ENCODE results near the gene DOK6.
"Not testable (repeated sequence)": the region's sequence is repeated elsewhere in the genome, so short reads cannot be mapped to it uniquely, and the experiment has no call there.

The DOK6 gene

DNA sequence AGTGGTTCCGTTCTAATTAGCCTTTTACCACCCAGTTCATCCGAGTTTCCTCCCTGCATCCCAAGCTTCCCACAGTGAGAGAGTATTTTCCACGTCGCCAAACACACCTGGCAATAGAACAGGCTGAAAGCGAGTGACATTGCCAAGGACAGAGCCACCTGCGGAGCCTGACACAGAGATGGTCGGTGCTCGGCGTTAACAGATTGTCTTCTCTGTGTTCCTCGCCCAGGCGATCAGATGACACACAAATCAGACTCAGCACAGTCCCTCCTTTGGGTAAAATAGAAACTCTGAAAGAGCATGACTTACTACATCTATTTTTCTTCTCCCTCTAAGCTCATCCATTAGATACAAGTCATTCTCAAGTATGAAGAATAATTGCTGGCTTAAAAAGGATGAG, 439.3 kb downstream of the DOK6 start:
- no peak overlapping the region for H3K27ac ChIP-seq
- DNase-seq (ENCODE audit: low read depth, low spot score) = no peak

DNA sequence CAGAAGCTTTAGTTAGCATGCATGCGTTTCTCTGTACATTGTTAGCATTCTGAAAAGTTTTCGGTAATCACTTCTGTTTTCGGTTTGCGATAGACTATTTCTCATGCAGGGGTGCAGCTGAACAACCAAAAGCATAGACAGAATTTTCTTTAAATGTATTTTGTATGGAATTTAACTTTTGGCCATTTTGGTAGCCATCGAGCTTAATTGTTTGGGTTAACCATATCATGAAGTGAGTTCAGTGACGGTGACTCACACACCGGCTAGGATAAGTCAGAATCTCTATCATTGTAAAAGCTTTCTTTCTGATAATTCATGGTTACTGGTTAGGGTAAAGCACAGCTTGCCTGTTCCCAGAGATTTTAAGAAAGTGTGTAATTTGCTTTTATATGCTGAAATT, 439.8 kb downstream of the DOK6 start:
- H3K27ac ChIP-seq = no peak overlapping the region
- no peak for DNase-seq (ENCODE audit: low read depth, low spot score)

DNA sequence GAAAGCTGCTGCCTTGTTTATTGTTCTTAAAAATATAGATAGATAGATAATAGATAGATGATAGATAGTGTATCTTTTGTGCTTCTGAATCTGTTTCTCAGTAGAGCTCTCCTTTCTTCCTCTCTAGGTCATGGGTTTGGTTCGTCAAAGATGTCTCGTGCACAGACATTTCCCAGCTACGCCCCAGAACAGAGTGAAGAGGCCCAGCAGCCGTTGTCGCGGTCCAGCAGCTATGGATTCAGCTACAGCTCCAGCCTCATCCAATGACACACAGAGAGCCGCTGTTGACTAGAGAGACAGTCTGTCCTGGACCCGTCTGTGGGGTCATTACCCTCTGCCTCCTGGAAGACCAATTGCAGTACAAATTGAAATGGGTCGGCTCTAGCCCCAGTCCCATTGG, 440.4 kb downstream of the DOK6 start:
- no peak for DNase-seq (ENCODE audit: low read depth, low spot score)
- no peak overlapping the region for H3K27ac ChIP-seq

DNA sequence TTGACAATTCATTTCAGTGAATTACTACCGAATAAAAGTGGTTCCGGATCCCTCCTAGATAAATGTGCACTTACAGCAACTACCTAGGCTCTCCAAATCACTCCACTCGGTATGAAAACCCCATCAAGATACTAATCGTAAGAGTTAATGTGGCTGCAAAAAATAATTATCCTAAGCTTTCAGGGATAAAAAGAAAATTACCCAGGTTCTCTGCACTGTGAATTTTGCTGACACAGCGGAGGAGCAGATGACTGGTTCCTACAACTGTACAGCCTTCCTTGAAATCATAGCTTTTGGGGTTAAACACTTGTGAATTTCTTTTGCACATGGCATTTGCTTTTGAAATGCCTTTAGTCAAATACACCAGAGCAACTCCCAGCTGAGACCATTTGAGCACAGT, 442.3 kb downstream of the DOK6 start:
- no peak overlapping the region for H3K27ac ChIP-seq
- no peak for DNase-seq (ENCODE audit: low read depth, low spot score)

DNA sequence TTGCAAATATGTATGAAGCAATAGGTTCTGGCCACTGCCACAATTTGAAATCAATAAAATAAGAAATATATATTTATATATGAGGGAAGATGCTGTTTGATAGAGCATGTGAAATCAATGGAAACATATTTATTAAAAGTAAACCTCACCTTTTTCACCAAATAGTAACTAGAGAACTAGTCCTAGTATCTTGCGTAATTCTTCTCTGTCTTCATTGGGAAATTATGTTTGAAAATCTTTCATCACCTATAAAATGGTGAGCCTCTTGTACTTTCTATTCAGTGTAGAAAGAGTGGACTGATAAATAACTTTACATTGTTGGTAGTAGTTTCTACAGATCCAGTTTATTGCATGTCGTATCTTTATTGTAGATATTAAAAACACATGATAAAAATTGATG, 444.0 kb downstream of the DOK6 start:
- no peak for DNase-seq (ENCODE audit: low read depth, low spot score)
- no peak overlapping the region for H3K27ac ChIP-seq

DNA sequence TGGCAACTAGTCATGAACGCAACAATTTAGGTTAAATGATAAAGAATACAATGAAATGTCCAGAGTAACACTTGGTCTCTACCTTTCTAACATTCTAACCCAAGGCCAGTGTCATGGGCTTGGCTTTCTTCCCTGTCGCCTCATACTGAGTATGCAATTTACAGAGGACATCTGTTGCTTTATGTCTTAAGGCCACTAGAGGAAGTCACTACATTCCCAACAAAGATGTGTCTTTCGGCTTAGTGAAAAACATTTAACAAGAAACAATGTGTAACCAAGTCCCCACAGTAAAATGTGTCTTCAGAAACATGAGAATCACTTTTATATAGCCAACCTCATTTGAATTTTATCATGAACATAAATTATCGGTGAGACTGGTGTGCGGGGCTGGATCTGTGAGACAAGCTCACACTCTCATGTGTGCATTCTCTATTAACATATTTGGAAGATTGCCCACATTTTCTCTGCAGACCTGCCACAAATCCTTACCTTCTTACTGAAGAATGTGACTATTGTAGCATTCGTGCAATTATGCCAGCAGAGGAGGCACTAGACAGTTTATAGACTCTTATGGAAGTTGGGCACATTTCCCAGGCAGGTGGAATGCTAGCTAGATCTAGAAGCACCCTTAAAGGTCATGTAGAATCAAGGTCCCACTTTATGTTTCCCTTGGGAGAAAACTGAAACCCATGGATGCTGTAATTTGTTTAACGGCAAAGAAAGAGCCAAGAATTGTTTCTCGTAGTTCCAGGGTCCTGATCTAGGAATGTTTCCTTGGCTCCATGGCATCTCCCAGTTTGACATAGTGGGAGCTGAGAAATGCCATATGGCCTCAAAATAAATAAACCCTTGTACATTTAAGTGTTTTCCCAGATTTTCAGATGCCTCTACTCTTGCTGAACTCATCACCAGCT, 445.2 kb downstream of the DOK6 start:
- no peak overlapping the region for H3K27ac ChIP-seq
- DNase-seq (ENCODE audit: low read depth, low spot score) = no peak

DNA sequence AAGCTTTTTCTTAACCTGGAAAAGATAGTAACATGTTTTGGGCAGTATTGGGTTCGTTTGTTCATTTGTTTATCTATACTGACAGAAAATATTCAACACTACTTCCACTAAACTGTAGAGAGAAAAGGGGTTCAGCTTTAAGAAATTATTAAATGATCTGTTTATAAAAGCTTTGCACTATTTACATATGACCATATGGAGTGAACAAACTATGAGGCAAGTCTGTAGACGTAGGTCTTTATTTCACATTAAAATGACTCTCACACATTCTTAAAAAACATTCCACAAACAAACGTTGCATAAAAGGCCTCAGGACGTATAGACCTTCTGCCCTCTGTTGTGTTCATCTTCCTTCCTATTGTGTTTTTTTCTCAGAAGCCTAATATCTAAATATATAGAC, 452.4 kb downstream of the DOK6 start:
- DNase-seq (ENCODE audit: low read depth, low spot score) = no peak
- H3K27ac ChIP-seq = no peak overlapping the region

DNA sequence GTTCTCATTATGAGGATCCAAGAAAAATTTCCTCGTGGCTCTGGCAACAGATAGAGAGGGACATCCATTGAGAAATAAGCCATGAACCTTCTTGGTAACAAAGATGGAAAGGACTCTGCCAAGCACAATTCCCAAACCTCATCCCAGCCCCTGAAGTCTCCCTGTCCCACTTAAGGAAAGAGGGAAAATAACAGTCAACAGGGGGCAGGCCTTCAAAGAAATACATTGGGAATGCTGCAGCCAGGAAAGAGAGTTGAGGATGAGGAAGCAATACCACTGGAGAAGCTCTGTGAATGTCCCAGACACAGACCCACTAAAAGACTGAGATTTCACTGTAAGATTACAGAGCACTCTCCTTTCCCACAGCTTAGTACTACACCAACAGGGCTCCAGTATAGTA, 453.8 kb downstream of the DOK6 start:
- no peak overlapping the region for H3K27ac ChIP-seq
- DNase-seq (ENCODE audit: low read depth, low spot score) = no peak

DNA sequence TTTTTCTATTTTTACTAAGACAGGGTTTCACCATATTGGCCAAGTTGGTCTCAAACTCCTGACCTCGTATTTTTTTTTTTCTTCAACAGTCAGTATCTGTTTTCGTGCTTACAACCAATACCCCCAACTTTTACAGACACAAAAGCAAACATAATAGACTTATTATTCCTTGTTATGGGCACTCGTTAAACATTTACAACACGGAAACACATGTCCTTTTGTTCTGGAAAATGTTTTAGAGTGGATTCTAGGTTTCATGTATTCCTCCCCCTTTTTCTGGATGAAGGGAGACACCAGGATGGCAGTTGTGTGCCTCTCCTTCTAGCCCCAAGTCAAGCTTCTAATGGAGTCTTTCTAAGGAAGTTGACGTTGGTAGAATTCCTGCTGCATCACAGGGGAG, 458.2 kb downstream of the DOK6 start:
- H3K27ac ChIP-seq = no peak overlapping the region
- no peak for DNase-seq (ENCODE audit: low read depth, low spot score)

DNA sequence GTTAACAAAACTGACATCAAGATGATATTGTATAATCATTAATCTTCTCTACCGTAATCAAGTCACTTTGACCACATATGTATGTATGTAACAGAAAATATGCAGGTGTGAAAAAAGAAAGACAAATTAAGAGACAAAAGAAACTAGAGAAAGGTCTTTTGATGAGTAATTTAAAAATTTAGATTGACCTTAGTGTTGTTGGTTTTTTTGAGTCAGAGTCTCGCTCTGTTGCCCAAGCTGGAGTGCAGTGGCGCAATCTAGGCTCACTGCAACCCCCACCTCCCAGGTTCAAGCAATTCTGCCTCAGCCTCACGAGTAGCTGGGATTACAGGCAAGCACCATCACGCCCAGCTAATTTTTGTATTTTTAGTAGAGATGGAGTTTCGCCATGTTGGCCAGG, 464.1 kb downstream of the DOK6 start:
- H3K27ac ChIP-seq; DNase-seq (ENCODE audit: low read depth, low spot score): not testable (repeated sequence)

DNA sequence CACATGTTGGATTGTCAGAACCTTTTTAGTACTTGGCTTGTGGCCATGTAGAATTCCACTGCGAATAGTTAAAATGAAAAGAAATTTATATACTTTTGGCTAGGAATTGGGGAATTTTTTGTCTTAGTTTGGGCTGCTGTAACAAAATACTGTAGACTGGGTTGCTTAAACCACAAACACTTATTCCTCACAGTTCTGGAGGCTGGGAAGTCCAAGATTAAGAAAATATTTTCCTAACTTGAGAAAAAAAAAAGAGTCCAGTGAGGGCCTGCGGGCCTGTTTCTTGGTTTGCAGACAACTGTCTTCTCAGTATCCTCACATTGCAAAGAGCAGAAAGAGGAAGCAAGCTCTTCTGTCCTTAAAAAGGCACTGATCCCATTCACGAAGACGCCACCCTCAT, 465.1 kb downstream of the DOK6 start:
- H3K27ac ChIP-seq = no peak overlapping the region
- no peak for DNase-seq (ENCODE audit: low read depth, low spot score)

DNA sequence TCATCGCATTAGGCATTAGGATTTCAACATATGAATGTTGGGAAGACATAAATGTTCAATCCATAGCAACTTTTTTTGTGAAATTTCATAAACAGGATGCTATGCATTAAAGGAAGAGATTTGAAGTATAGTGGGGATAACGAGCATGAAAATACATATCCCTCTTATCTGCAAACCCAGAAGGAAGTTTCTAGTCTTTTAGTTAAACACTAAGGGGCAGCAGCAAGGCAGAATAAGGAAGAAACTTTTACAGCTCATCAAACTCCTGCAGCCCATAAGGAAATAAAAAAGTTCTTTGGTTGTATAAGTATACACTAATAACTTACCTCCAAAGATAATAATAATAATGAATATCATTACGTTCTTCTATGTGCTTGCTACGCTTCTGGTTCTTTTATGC, 465.5 kb downstream of the DOK6 start:
- DNase-seq (ENCODE audit: low read depth, low spot score) = no peak
- H3K27ac ChIP-seq = no peak overlapping the region

DNA sequence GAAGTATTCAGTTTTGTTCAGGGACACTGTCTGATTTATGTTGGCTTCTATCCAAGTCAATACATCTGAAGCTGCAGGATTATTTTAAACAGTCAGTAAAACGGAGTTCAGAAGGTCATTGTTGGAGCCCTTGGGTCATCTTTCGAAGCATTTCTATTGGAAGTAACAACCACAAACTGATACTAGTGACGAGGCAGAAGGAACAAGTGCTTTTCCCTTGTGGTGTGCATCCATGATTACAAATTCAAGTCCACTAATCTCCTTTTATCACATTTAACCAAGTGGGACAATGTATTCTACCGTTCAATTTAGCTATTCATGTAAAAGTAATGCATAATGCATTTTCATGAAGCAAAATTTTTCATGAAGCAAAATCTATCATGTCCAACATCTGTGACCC, 470.0 kb downstream of the DOK6 start:
- DNase-seq (ENCODE audit: low read depth, low spot score) = no peak
- no peak overlapping the region for H3K27ac ChIP-seq

DNA sequence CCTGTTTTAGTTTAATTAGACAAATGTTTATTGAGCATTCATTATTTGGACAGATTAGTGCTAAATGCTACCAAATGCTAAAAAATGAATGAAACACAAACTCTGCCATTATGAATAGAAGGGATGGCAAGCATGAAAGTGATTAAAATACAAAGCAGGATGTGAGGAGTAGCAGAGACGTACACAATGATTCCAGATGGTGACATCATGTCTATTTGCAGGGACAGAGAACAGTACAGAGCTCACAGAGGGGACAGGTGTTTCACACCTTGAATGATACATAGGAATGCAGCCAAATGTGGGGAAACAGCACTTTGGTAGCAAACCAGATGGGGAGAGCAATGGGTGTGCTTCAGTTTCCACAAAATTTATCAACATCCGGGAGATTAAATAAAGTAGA, 470.7 kb downstream of the DOK6 start:
- no peak overlapping the region for H3K27ac ChIP-seq
- DNase-seq (ENCODE audit: low read depth, low spot score) = no peak

DNA sequence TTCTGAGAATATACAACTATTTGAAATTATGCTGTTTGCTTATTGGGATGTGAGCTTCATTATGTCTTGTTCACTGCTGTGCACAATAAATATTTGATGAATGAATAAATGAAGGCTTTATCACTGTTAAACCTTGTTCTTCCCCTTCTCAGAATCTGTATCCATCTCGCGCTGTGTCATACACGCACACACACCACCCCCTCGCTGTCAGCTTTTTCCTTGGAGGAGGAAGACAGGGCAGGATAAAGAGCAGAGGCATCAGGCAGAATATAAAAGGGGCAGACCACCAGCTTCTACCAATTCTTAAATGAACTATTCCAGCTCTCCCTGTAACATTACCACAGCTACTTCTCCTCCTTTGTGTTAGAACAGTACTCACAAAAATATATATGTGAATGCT, 472.0 kb downstream of the DOK6 start:
- no peak overlapping the region for H3K27ac ChIP-seq
- no peak for DNase-seq (ENCODE audit: low read depth, low spot score)

DNA sequence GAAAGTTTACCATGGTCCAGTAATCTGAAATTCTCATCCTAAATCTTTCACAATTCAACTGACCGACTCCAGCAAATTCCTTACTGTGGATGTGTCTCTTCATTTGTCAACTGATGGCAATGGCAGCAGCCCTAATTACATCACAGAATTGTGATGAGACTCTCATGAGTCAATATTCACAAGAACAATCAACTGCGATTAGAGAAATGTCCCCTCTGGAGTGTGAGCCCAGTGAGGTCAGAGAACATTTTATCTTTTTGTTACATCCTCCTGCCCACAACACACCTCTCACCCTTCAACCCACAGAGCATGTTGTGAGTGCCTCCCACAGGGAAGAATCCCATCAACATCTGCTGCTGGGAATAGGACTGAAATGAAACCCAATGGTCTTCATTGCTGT, 473.4 kb downstream of the DOK6 start:
- H3K27ac ChIP-seq = no peak overlapping the region
- no peak for DNase-seq (ENCODE audit: low read depth, low spot score)

DNA sequence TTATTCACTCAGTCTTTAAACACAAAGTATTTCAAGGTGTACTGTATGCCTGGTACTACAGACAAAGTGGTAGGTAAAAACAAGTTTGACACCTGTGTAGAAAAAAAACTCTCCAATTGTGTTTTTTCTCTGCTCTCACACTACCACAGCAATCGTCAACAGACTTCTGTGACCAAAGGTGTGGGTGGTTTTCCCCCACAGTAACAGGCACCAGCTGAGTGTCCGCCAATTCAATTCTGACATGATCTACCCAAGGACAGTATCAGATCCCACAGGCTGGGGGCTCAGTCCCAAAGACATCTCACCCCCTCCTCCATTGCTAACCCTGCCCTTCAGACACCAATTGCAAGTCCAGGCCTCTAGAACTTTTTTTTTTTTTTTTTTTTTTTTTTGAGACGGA, 475.8 kb downstream of the DOK6 start:
- no peak for DNase-seq (ENCODE audit: low read depth, low spot score)
- no peak overlapping the region for H3K27ac ChIP-seq

DNA sequence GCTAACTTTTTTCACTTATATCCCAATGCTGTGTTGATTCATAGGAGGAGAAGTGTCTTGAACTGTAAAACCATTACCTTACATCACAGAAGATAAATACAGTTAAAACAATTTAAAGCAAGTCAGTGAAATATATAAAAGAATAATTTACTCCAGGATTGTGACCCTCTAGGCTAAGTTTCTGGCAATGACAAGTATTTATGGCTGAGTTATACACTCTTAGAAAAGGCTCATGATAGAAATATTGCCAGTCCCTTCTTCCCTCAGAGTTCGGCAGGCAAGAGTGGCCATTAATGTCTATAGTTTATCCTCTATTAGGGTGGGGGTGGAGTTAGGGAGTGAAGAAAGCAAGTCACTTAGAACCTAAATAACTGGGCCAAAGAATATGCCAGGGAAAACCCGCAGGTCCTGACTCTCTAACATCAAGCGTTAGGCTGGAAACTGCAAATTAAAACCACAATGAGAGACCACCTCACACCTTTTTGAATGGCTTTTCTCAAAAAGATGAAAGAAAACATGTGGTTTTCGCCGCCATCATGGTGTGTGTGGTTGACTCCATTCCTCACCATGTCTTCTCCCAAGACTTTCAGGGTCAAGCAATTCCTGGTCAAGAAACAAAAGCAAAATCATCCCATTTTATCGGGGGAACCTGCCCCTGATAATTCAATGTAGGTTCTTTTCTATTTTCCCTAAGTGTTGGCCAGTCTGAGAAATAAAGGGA, 477.7 kb downstream of the DOK6 start:
- DNase-seq (ENCODE audit: low read depth, low spot score) = no peak
- H3K27ac ChIP-seq = no peak overlapping the region

DNA sequence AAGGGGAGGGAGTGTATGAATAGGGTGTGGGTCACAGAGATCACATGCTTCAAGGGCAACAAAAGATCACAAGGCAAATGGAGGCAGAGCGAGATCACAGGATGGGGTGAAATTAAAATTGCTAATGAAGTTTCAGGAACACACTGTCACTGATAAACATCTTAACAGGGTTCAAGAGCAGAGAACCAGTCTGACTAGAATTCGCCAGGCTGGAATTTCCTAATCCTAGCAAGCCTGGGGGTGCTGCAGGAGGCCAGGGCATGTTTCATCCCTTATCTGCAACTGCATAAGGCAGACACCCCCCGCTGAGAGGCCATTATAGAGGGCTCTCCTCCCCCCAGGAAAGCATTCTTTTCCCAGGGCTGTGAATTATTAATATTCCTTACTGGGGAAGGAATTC, 478.4 kb downstream of the DOK6 start:
- DNase-seq (ENCODE audit: low read depth, low spot score); H3K27ac ChIP-seq: not testable (repeated sequence)

DNA sequence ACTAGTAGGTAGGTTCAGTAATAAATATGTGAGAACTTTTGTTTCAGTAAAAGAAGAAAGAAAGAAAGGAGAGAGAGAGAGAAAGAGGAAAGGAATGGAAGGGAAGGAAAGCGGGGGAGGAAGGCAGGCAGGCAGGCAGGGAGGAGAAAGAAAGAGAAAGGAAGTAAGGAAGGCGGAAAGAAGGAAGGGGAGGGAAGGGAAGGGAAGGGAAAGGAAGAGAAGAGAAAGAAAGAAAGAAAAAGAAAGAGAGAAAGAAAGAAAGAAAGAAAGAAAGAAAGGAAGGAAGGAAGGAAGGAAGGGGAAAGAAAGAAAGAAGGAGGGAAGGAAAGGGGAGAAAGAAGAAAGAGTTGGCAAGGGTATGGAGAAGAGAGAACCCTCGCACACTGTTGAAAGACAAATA, 479.4 kb downstream of the DOK6 start:
- H3K27ac ChIP-seq = no peak overlapping the region
- DNase-seq (ENCODE audit: low read depth, low spot score) = no peak

DNA sequence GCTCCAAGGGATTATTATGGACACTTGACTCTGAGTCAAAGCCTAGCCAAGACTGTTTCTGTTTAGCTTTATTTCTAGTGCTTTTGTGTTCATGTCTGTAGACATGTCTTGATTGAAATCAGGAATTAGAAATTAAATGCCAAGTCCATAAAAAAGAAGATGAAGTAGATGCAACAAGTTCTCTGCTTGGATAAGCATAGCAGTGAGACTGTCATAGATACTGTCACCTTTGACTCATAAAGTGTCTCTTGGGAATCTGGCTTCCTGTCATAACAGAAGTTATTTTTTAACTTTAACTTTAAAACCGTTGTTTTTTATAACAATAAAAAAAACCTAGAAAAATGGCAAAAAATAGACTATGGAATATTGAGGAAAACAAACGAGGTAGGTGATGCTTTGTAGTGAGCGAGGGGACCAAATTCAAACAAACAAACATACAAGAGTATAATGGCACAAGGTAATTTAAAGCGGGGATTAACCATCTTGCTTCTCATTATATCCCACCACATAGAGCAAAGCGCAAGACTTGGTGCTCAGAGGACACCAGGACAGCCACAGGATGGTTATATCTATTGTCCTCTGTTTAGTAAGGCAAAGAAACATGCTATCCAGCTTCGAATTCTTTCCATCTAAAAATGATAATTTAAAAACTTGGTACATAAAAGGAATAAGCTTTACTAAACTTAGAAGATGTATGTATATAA, 482.4 kb downstream of the DOK6 start:
- no peak for DNase-seq (ENCODE audit: low read depth, low spot score)
- H3K27ac ChIP-seq = no peak overlapping the region
